Lower lobe of right lung (tissue), 2 donors: Measurements from ENCODE around the gene XYLT1. TPM values are rescaled to one million over a fixed set of nuclear protein-coding genes. Genes with fewer than 3 reads are reported as not detected.

Experiments
- ATAC-seq, 2 donors: fragments of 200-7000 bp; cut with Tn5 transposase; one replicate each; pipeline ENCODE4 v1.9.1; 2020 to 2022; ENCODE audit warnings: mild to moderate bottlenecking in 2 of 2, moderate library complexity in 2 of 2
- DNase-seq: peaks from one replicate; pipeline ENCODE4 v3.0.0-alpha.2; 2020
- H3K27ac ChIP-seq: fragments of 200-600 bp; one replicate; pipeline ENCODE4 v1.8.0; 2022
- H3K27me3 ChIP-seq: fragments of 200-600 bp; one replicate; pipeline ENCODE4 v1.8.0; 2022; ENCODE audit warnings: low read depth
- H3K36me3 ChIP-seq: fragments of 200-600 bp; one replicate; pipeline ENCODE4 v1.8.0; 2022; ENCODE audit warnings: mild to moderate bottlenecking
- H3K4me1 ChIP-seq: fragments of 200-600 bp; one replicate; pipeline ENCODE4 v1.8.0; 2022
- H3K4me3 ChIP-seq: fragments of 200-600 bp; one replicate; pipeline ENCODE4 v1.8.0; 2022; ENCODE audit warnings: mild to moderate bottlenecking
- H3K9me3 ChIP-seq: fragments of 200-600 bp; one replicate; pipeline ENCODE4 v1.8.0; 2022
- CTCF ChIP-seq: fragments of 200-600 bp; IDR thresholded peaks from one replicate; pipeline ENCODE4 v1.8.0; 2022; ENCODE audit warnings: antibody characterized with exemption, mild to moderate bottlenecking
- intact Hi-C: fragments of 100-400 bp; cut with DNase I; formaldehyde crosslinking; loops from one replicate; pipeline ENCODE4 v1.11.0; 2022
- total RNA-seq: library from RNA; stranded (reverse); fragmentation: NEBNext Ultra II Directional; extraction: Animal tissue kit (Norgen Biotek cat#: 25700); gene quantifications from one replicate; pipeline ENCODE4 v1.2.1, GENCODE V29; 2021
- donor health status: DM: no; HTN: yes; CAD: no; lungs with severe emphysema.

XYLT1 gene
- total RNA-seq, 1 donor from 2014 or later: 9.0 TPM

- DNase-seq (no peak), ATAC-seq (no peak)
- Histone ChIP-seq H3K9me3 (no peaks in the 10 kb centered on the region), H3K4me3 (no peak overlapping the region), H3K27me3 (no peaks in the 10 kb centered on the region), H3K4me1 (no peaks in the 10 kb centered on the region), H3K36me3 (no peaks in the 10 kb centered on the region), H3K27ac (no peak overlapping the region)
- intact Hi-C loops: no loop called here
- no peak for TF ChIP-seq CTCF
These were observed 194.7 kb downstream of the XYLT1 start for GRCh38 chr16:17276010-17276530.

- Histone ChIP-seq H3K9me3 (no peaks in the 10 kb centered on the region), H3K27ac (no peak overlapping the region), H3K4me1 (no peaks in the 10 kb centered on the region), H3K27me3 (no peaks in the 10 kb centered on the region), H3K36me3 (no peaks in the 10 kb centered on the region), H3K4me3 (no peak overlapping the region)
- intact Hi-C loops: no loop called here
- no peak for ATAC-seq
- TF ChIP-seq CTCF: no peak
- no peak for DNase-seq
These were observed 195.4 kb downstream of the XYLT1 start for GRCh38 chr16:17275076-17276009.

GRCh38 chr16:17273142-17273561, 197.6 kb downstream of the XYLT1 start:
- Histone ChIP-seq H3K27me3 (no peaks in the 10 kb centered on the region), H3K36me3 (no peaks in the 10 kb centered on the region), H3K9me3 (no peaks in the 10 kb centered on the region), H3K4me3 (no peak overlapping the region), H3K4me1 (no peaks in the 10 kb centered on the region), H3K27ac (no peak overlapping the region)
- intact Hi-C loops: no loop called here
- no peak for TF ChIP-seq CTCF
- no peak for ATAC-seq
- DNase-seq: no peak

- Histone ChIP-seq H3K4me3 (no peak overlapping the region), H3K36me3 (no peaks in the 10 kb centered on the region), H3K27me3 (no peaks in the 10 kb centered on the region), H3K27ac (no peak overlapping the region), H3K4me1 (no peaks in the 10 kb centered on the region), H3K9me3 (no peaks in the 10 kb centered on the region)
- TF ChIP-seq CTCF: no peak
- no peak for ATAC-seq
- intact Hi-C loops: no loop called here
- DNase-seq: no peak
These were observed 198.0 kb downstream of the XYLT1 start for GRCh38 chr16:17272716-17273115.

- Histone ChIP-seq H3K27me3 (no peaks in the 10 kb centered on the region), H3K4me1 (no peaks in the 10 kb centered on the region), H3K9me3 (no peaks in the 10 kb centered on the region), H3K4me3 (no peak overlapping the region), H3K27ac (no peak overlapping the region), H3K36me3 (no peaks in the 10 kb centered on the region)
- ATAC-seq: no peak
- DNase-seq: no peak
- no peak for TF ChIP-seq CTCF
- intact Hi-C loops: no loop called here
These were observed 199.1 kb downstream of the XYLT1 start for GRCh38 chr16:17271687-17272086.
